Liver (tissue), 9 donors: Measurements from ENCODE around the gene NFIA. TPM values are rescaled to one million over a fixed set of nuclear protein-coding genes. Genes with fewer than 3 reads are reported as not detected.

Experiments
- DNase-seq: peaks from one replicate; pipeline ENCODE4 v3.0.0-alpha.2; 2017; ENCODE audit warnings: low spot score
- H3K27ac ChIP-seq, 2 donors: one replicate each; pipeline ENCODE4 v1.7.0; 2013; ENCODE audit warnings: inconsistent platforms in 2 of 2, low read length in 2 of 2, control low read depth in 1 of 2, low read depth in 1 of 2, mild to moderate bottlenecking in 1 of 2
- H3K27me3 ChIP-seq, 4 donors: one replicate each; pipeline versions ENCODE4 v1.6.1 to v1.7.0; 2013; ENCODE audit warnings: low read length in 3 of 4, inconsistent platforms in 1 of 4, mild to moderate bottlenecking in 1 of 4, moderate library complexity in 1 of 4; ENCODE audit not compliant: control insufficient read depth in 4 of 4, insufficient read depth in 4 of 4
- H3K36me3 ChIP-seq, 4 donors: one replicate each; pipeline versions ENCODE4 v1.6.1 to v1.7.0; 2013; ENCODE audit warnings: low read length in 3 of 4, mild to moderate bottlenecking in 3 of 4, low read depth in 1 of 4, moderate library complexity in 1 of 4; ENCODE audit not compliant: control insufficient read depth in 4 of 4, insufficient read depth in 3 of 4
- H3K4me1 ChIP-seq, 4 donors: one replicate each; pipeline versions ENCODE4 v1.6.1 to v1.7.0; 2013; ENCODE audit warnings: low read length in 3 of 4, mild to moderate bottlenecking in 3 of 4, moderate library complexity in 1 of 4; ENCODE audit not compliant: control insufficient read depth in 4 of 4, insufficient read depth in 4 of 4
- H3K4me3 ChIP-seq, 3 donors: one replicate each; pipeline versions ENCODE4 v1.6.1 to v1.7.0; 2013; ENCODE audit warnings: low read length in 3 of 3, control low read depth in 1 of 3, low read depth in 1 of 3, mild to moderate bottlenecking in 1 of 3
- H3K9ac ChIP-seq, 2 donors: one replicate each; pipeline ENCODE4 v1.7.0; 2013; ENCODE audit warnings: low read length in 2 of 2, mild to moderate bottlenecking in 2 of 2, moderate library complexity in 2 of 2, control low read depth in 1 of 2, low read depth in 1 of 2
- H3K9me3 ChIP-seq, 4 donors: one replicate each; pipeline versions ENCODE4 v1.6.1 to v1.7.0; 2013; ENCODE audit warnings: low read length in 3 of 4; ENCODE audit not compliant: control insufficient read depth in 4 of 4
- EGR1 ChIP-seq, 2 donors: IDR thresholded peaks; 2 replicates each; pipeline ENCODE4 v1.6.1; 2016 to 2018; ENCODE audit warnings: antibody characterized with exemption in 2 of 2, low read depth in 2 of 2
- FOXA1 ChIP-seq: IDR thresholded peaks from 2 replicates; pipeline ENCODE4 v1.6.1; 2016; ENCODE audit warnings: antibody characterized with exemption
- FOXA2 ChIP-seq: IDR thresholded peaks from 2 replicates; pipeline ENCODE4 v1.6.1; 2016; ENCODE audit warnings: antibody characterized with exemption
- GABPA ChIP-seq, 2 donors: IDR thresholded peaks in 1 of 2; conservative IDR thresholded peaks in 1 of 2; 2 replicates each; pipeline ENCODE4 v1.6.1; 2016; ENCODE audit warnings: antibody characterized with exemption in 2 of 2, mild to moderate bottlenecking in 1 of 2, moderate library complexity in 1 of 2
- HNF4A ChIP-seq, 2 donors: conservative IDR thresholded peaks; 2 replicates each; pipeline ENCODE4 v1.6.1; 2016; ENCODE audit warnings: antibody characterized with exemption in 2 of 2, mild to moderate bottlenecking in 2 of 2
- HNF4G ChIP-seq: IDR thresholded peaks from 2 replicates; pipeline ENCODE4 v1.6.1; 2016; ENCODE audit warnings: antibody characterized with exemption
- JUND ChIP-seq, 2 donors: IDR thresholded peaks; 2 replicates each; pipeline ENCODE4 v1.6.1; 2016; ENCODE audit warnings: antibody characterized with exemption in 2 of 2
- NR2F2 ChIP-seq: IDR thresholded peaks from 2 replicates; pipeline ENCODE4 v1.6.1; 2016; ENCODE audit warnings: antibody characterized with exemption
- RAD21 ChIP-seq, 2 donors: IDR thresholded peaks; 2 replicates each; pipeline ENCODE4 v1.6.1; 2016; ENCODE audit warnings: antibody characterized with exemption in 2 of 2, mild to moderate bottlenecking in 2 of 2
- RXRA ChIP-seq, 2 donors: IDR thresholded peaks; 2 replicates each; pipeline ENCODE4 v1.6.1; 2017 to 2018; ENCODE audit warnings: antibody characterized with exemption in 2 of 2, mild to moderate bottlenecking in 1 of 2
- SP1 ChIP-seq: IDR thresholded peaks from 2 replicates; pipeline ENCODE4 v1.6.1; 2018; ENCODE audit warnings: antibody characterized with exemption, mild to moderate bottlenecking
- TAF1 ChIP-seq: conservative IDR thresholded peaks from 2 replicates; pipeline ENCODE4 v1.6.1; 2016; ENCODE audit warnings: antibody characterized with exemption, mild to moderate bottlenecking
- YY1 ChIP-seq: IDR thresholded peaks from 2 replicates; pipeline ENCODE4 v1.6.1; 2016; ENCODE audit warnings: antibody characterized with exemption, mild to moderate bottlenecking
- WGBS: extraction: QIAGEN DNeasy Blood & Tissue Kit; methylation state at CpG from one replicate; pipeline ENCODE4 v1.1.7; 2013; 5-methylcytosine and 5-hydroxymethylcytosine counted together
- polyA plus RNA-seq, 2 donors: library from polyadenylated mRNA; stranded (reverse) in 1 of 2; unstranded in 1 of 2; fragments of 200-250 nt in 1 of 2; fragments of >200 nt in 1 of 2; fragmentation: Nextera tagmentation in 1 of 2; extraction: Ambion mirVana in 1 of 2; gene quantifications; one replicate each; pipeline versions ENCODE4 v1.2.1 to v1.2.3, GENCODE V29; 2013 to 2015
- total RNA-seq, 2 donors: library from RNA; depleted of rRNA; stranded (reverse); fragments of >200 nt; gene quantifications; one replicate each; pipeline ENCODE4 v1.2.3, GENCODE V29; 2014
- TF ChIP-seq, protein P1 (sequence below): IDR thresholded peaks from 2 replicates; pipeline ENCODE4 v1.6.1; 2016; ENCODE audit warnings: antibody characterized with exemption
- TF ChIP-seq, protein P2 (sequence below): IDR thresholded peaks from 2 replicates; pipeline ENCODE4 v1.6.1; 2016; ENCODE audit warnings: antibody characterized with exemption
- TF ChIP-seq, protein P3 (sequence below): IDR thresholded peaks from 2 replicates; pipeline ENCODE4 v1.6.1; 2016; ENCODE audit warnings: antibody characterized with exemption, mild to moderate bottlenecking
- donor health status: healthy.
- donor health status: healthy.
- donor health status: healthy.
- donor health status: healthy.
- donor health status: healthy.

Gene NFIA
- total and polyA plus RNA-seq, 4 donors: 6.8 to 53.7 (median 22.2) TPM

DNA sequence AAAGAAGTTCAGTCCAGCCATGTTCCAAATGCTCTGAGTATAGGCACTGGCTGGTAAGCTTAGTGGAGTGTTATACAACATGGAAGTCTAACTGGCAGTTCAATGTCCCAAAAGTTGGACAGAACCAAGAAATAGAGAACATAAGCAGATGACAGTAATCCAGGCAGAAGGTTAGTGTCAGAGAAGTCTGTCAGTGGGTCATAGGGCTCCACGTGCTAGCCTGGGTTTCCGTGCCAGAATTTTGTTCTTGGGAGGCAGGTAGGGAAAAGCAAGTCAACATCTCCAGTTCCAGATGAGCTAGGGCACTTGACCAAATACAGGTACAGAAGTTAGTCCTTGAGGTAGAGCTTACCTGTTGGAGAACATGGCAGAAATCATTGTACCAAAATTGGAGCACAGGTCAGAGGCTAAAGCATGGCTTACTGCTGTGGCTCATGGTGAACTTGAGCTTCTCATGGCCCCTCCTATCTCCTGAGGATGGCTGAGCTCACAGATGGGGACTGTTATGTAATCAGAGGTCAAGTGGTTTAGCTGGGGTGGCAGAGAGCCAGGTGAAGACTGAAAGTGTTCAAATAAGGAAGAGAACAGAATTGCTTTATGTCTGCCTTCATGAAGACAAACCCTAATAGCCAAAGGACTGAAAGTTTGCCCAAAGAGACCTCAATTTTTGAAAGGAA is 170.8 kb downstream of the NFIA start:
- H3K27ac ChIP-seq: peak overlapping the region; percentile 4 to 54
- no peaks in the 10 kb centered on the region for H3K36me3 ChIP-seq
- peaks cover 11 to 33% (median 22%) of the 10 kb centered on the region in 4 donors for H3K4me1 ChIP-seq
- TF ChIP-seq JUND (IDR thresholded peaks at IDR 0.05): peak; percentile 26 to 45
- TF ChIP-seq HNF4A (conservative IDR thresholded peaks at IDR 0.05): peak; percentile 44 to 67
- TF ChIP-seq RXRA (IDR thresholded peaks at IDR 0.05): peak; percentile 60 to 79
- peak; percentile 44 for TF ChIP-seq YY1
- peak; percentile 96 for TF ChIP-seq NR2F2
- TF ChIP-seq SP1: peak; percentile 55
- TF ChIP-seq, protein P1, sequence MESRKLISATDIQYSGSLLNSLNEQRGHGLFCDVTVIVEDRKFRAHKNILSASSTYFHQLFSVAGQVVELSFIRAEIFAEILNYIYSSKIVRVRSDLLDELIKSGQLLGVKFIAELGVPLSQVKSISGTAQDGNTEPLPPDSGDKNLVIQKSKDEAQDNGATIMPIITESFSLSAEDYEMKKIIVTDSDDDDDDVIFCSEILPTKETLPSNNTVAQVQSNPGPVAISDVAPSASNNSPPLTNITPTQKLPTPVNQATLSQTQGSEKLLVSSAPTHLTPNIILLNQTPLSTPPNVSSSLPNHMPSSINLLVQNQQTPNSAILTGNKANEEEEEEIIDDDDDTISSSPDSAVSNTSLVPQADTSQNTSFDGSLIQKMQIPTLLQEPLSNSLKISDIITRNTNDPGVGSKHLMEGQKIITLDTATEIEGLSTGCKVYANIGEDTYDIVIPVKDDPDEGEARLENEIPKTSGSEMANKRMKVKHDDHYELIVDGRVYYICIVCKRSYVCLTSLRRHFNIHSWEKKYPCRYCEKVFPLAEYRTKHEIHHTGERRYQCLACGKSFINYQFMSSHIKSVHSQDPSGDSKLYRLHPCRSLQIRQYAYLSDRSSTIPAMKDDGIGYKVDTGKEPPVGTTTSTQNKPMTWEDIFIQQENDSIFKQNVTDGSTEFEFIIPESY: peak; percentile 8
- TF ChIP-seq RAD21 (IDR thresholded peaks at IDR 0.05): peak in 1 of 2 donors; percentile 50
- no peak for TF ChIP-seq FOXA2
- TF ChIP-seq HNF4G: no peak
- H3K9me3 ChIP-seq: no peaks in the 10 kb centered on the region
- no peak overlapping the region for H3K9ac ChIP-seq
- H3K27me3 ChIP-seq: no peaks in the 10 kb centered on the region
- peak; percentile 68 for DNase-seq
- H3K4me3 ChIP-seq: no peak overlapping the region
- 44% methylated on average over 2 of the region's 2 CpGs for WGBS

DNA sequence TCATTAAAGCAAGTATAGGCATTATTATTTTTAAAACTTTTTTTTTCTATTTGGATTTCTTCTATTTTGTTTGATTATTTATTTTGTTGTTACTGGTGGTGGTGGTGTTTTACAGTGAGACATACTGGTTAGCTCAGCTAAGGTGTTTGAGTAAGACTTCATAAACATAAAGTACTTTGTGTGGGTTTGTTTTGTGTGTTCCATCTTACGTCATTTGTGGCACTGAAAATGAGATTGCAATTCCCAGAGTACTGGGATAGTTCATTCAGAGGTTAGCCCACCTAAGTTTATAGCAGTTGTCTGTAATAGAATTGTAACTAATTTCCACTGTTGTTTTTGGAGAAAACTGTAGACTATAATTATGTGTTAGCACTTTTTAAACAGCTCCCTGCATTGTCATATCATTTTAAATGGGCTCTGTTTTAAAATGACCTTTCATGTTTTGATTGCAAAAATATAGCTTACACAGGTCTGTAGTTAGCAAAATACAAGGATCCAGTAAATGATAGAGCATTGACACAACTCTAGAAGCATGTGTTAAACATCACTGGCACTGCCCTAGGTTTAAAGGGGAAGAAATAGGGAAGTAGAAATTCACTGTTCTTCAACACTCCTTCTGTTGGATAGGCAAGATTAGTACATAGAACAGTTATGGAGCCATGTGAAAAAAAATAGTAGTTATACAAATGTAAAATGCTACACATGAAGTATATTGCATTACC is 171.7 kb downstream of the NFIA start:
- DNase-seq: no peak
- no peak overlapping the region for H3K9ac ChIP-seq
- H3K36me3 ChIP-seq: no peaks in the 10 kb centered on the region
- H3K27ac ChIP-seq: peak overlapping the region; percentile 4 to 54
- no peaks in the 10 kb centered on the region for H3K27me3 ChIP-seq
- no peak overlapping the region for H3K4me3 ChIP-seq
- TF ChIP-seq, protein P2, sequence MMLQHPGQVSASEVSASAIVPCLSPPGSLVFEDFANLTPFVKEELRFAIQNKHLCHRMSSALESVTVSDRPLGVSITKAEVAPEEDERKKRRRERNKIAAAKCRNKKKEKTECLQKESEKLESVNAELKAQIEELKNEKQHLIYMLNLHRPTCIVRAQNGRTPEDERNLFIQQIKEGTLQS: no peak
- TF ChIP-seq NR2F2 (no peak), JUND (IDR thresholded peaks at IDR 0.05) (no peak), FOXA1 (no peak), HNF4A (conservative IDR thresholded peaks at IDR 0.05) (no peak), YY1 (no peak), EGR1 (IDR thresholded peaks at IDR 0.05; ENCODE audit: low read depth in 2 of 2) (no peak), TAF1 (no peak), RXRA (IDR thresholded peaks at IDR 0.05) (no peak), GABPA (IDR thresholded peaks at IDR 0.05 in 1 of 2, conservative IDR thresholded peaks at IDR 0.05 in 1 of 2) (no peak), FOXA2 (no peak)
- TF ChIP-seq, protein P1: no peak
- TF ChIP-seq, protein P3, sequence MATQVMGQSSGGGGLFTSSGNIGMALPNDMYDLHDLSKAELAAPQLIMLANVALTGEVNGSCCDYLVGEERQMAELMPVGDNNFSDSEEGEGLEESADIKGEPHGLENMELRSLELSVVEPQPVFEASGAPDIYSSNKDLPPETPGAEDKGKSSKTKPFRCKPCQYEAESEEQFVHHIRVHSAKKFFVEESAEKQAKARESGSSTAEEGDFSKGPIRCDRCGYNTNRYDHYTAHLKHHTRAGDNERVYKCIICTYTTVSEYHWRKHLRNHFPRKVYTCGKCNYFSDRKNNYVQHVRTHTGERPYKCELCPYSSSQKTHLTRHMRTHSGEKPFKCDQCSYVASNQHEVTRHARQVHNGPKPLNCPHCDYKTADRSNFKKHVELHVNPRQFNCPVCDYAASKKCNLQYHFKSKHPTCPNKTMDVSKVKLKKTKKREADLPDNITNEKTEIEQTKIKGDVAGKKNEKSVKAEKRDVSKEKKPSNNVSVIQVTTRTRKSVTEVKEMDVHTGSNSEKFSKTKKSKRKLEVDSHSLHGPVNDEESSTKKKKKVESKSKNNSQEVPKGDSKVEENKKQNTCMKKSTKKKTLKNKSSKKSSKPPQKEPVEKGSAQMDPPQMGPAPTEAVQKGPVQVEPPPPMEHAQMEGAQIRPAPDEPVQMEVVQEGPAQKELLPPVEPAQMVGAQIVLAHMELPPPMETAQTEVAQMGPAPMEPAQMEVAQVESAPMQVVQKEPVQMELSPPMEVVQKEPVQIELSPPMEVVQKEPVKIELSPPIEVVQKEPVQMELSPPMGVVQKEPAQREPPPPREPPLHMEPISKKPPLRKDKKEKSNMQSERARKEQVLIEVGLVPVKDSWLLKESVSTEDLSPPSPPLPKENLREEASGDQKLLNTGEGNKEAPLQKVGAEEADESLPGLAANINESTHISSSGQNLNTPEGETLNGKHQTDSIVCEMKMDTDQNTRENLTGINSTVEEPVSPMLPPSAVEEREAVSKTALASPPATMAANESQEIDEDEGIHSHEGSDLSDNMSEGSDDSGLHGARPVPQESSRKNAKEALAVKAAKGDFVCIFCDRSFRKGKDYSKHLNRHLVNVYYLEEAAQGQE: no peak
- 59% methylated on average over 1 of the region's 1 CpG for WGBS
- peaks cover 9 to 27% (median 17%) of the 10 kb centered on the region in 4 donors for H3K4me1 ChIP-seq
- no peaks in the 10 kb centered on the region for H3K9me3 ChIP-seq
